Measurements from ENCODE around the gene WDFY1.

GRCh38 chr2:223852281-223852795, 92.8 kb downstream of the WDFY1 start:
- TF ChIP-seq POLR2AphosphoS5 (IDR thresholded peaks at IDR 0.05) (no peak), CTCF (IDR thresholded peaks at IDR 0.05) (no peak), POLR2A (IDR thresholded peaks at IDR 0.05) (no peak), EP300 (IDR thresholded peaks at IDR 0.05; ENCODE audit: low read depth) (no peak)
